Karpas-422 (cell line): ENCODE results near the gene HNMT. TPM values are rescaled to one million over a fixed set of nuclear protein-coding genes. Genes with fewer than 3 reads are reported as not detected.

Experiments
- DNase-seq: peaks from one replicate; pipeline ENCODE4 v3.0.0-alpha.2; 2015
- H2AFZ ChIP-seq: fragments of 200-600 bp; sonication (generic); 2 replicates; pipeline ENCODE4 v1.6.1; 2014; ENCODE audit warnings: antibody characterized with exemption, low read length, mixed read lengths
- H3K27ac ChIP-seq: fragments of 200-600 bp; sonication (generic); 2 replicates; pipeline ENCODE4 v1.5.1; 2014; ENCODE audit warnings: mild to moderate bottlenecking, low read length, moderate library complexity
- H3K27me3 ChIP-seq: fragments of 200-600 bp; sonication (generic); 2 replicates; pipeline ENCODE4 v1.6.1; 2014; ENCODE audit warnings: low read length, mixed read lengths
- H3K36me3 ChIP-seq: fragments of 200-600 bp; sonication (generic); 2 replicates; pipeline ENCODE4 v1.6.1; 2014; ENCODE audit warnings: low read length, mixed read lengths; ENCODE audit not compliant: insufficient read depth
- H3K4me1 ChIP-seq: fragments of 200-600 bp; sonication (generic); 2 replicates; pipeline ENCODE4 v1.6.1; 2014; ENCODE audit warnings: mild to moderate bottlenecking, low read length, mixed read lengths
- H3K4me2 ChIP-seq: fragments of 200-600 bp; sonication (generic); 2 replicates; pipeline ENCODE4 v1.6.1; 2014; ENCODE audit warnings: low read length, low read depth, mild to moderate bottlenecking; ENCODE audit not compliant: poor library complexity, severe bottlenecking
- H3K4me3 ChIP-seq: fragments of 200-600 bp; sonication (generic); 2 replicates; pipeline ENCODE4 v1.5.1; 2014; ENCODE audit warnings: mild to moderate bottlenecking, antibody characterized with exemption, low read length, mixed read lengths
- H3K79me2 ChIP-seq: fragments of 200-600 bp; sonication (generic); 2 replicates; pipeline ENCODE4 v1.6.1; 2014; ENCODE audit warnings: mild to moderate bottlenecking, low read length, mixed read lengths
- H3K9ac ChIP-seq: fragments of 200-600 bp; sonication (generic); 2 replicates; pipeline ENCODE4 v1.6.0; 2014; ENCODE audit warnings: low read length
- H3K9me2 ChIP-seq: fragments of 200-600 bp; sonication (generic), shearing (Covaris generic); replicated peaks from 2 replicates; pipeline ENCODE4 v1.6.0; 2014; ENCODE audit warnings: mild to moderate bottlenecking, low read length, moderate library complexity; ENCODE audit not compliant: insufficient read depth
- H3K9me3 ChIP-seq: fragments of 300-700, 200-600 bp; sonication (generic); 2 replicates; pipeline ENCODE4 v1.6.1; 2014; ENCODE audit warnings: low read length, mixed read lengths
- H4K20me1 ChIP-seq: fragments of 200-600 bp; sonication (generic); 2 replicates; pipeline ENCODE4 v1.6.1; 2014; ENCODE audit warnings: mild to moderate bottlenecking, antibody characterized with exemption, low read length, low read depth; ENCODE audit not compliant: insufficient read depth
- total RNA-seq: library from RNA; depleted of rRNA; stranded (reverse); fragments of >200 nt; shearing (Covaris generic); gene quantifications from 2 replicates; pipeline ENCODE4 v1.2.3, GENCODE V29; 2014; ENCODE audit warnings: low replicate concordance

HNMT gene
- total RNA-seq, 1 experiment from 2014 or later: not detected

- Histone ChIP-seq H4K20me1 (no peaks in the 10 kb centered on the region), H3K4me1 (no peaks in the 10 kb centered on the region)
These were observed 97.7 kb downstream of the HNMT start for GRCh38 chr2:138061961-138062360.

GRCh38 chr2:138063181-138063580 is 98.9 kb downstream of the HNMT start:
- no peaks in the 10 kb centered on the region for H3K4me1 ChIP-seq
- no peak for DNase-seq
- no peak overlapping the region for H3K4me3 ChIP-seq
- H3K9ac ChIP-seq: no peak overlapping the region
- H2AFZ ChIP-seq: no peak overlapping the region
- no peaks in the 10 kb centered on the region for H4K20me1 ChIP-seq
- no peak overlapping the region for H3K4me2 ChIP-seq
- H3K79me2 ChIP-seq: no peaks in the 10 kb centered on the region
- H3K27ac ChIP-seq: no peak overlapping the region
- no peaks in the 10 kb centered on the region for H3K9me3 ChIP-seq
- H3K27me3 ChIP-seq: peaks cover 4% of the 10 kb centered on the region; the same call in 1 of the 2 replicates
- no peaks in the 10 kb centered on the region for H3K36me3 ChIP-seq
- H3K9me2 ChIP-seq: no peaks in the 10 kb centered on the region; the same call in 1 of the 2 replicates

More at GRCh38 chr2:138061961-138062360, 97.7 kb downstream of the HNMT start:
- no peak overlapping the region for H3K27ac ChIP-seq
- no peak for DNase-seq
- H3K4me2 ChIP-seq: no peak overlapping the region
- no peak overlapping the region for H2AFZ ChIP-seq
- H3K9ac ChIP-seq: no peak overlapping the region
- no peak overlapping the region for H3K4me3 ChIP-seq
- H3K79me2 ChIP-seq: no peaks in the 10 kb centered on the region
- H3K9me2 ChIP-seq: no peaks in the 10 kb centered on the region; the same call in 1 of the 2 replicates
- no peaks in the 10 kb centered on the region for H3K9me3 ChIP-seq
- peaks cover 4% of the 10 kb centered on the region; the same call in 1 of the 2 replicates for H3K27me3 ChIP-seq
- no peaks in the 10 kb centered on the region for H3K36me3 ChIP-seq
